Mesendoderm (in vitro differentiated cells): ENCODE results near the gene TIMELESS.

Experiments used
- DNase-seq: peaks from one replicate; pipeline ENCODE4 v3.0.0; 2013
- H2AK5ac ChIP-seq: 2 replicates; pipeline ENCODE4 v1.6.1; 2013; ENCODE audit warnings: low read length, inconsistent platforms
- H2BK120ac ChIP-seq: 2 replicates; pipeline ENCODE4 v1.6.1; 2013; ENCODE audit warnings: low read depth, mild to moderate bottlenecking, low read length, moderate library complexity, mixed read lengths
- H2BK15ac ChIP-seq: replicated peaks from 2 replicates; pipeline ENCODE4 v1.6.1; 2013; ENCODE audit warnings: low read depth, mild to moderate bottlenecking, moderate library complexity
- H2BK5ac ChIP-seq: 2 replicates; pipeline ENCODE4 v1.6.1; 2013; ENCODE audit warnings: low read length, inconsistent platforms
- H3K18ac ChIP-seq: 2 replicates; pipeline ENCODE4 v1.6.1; 2013; ENCODE audit warnings: mild to moderate bottlenecking, low read length, mixed read lengths
- H3K23ac ChIP-seq: one replicate; pipeline ENCODE4 v1.6.1; 2013; ENCODE audit warnings: low read length
- H3K27ac ChIP-seq: 2 replicates; pipeline ENCODE4 v1.5.1; 2013; ENCODE audit warnings: low read depth, mild to moderate bottlenecking, inconsistent platforms, low read length, moderate library complexity
- H3K27me3 ChIP-seq: 2 replicates; pipeline ENCODE4 v1.6.1; 2013; ENCODE audit warnings: low read length, control low read depth, mild to moderate bottlenecking, inconsistent platforms; ENCODE audit not compliant: insufficient read depth, poor library complexity
- H3K36me3 ChIP-seq: 2 replicates; pipeline ENCODE4 v1.6.1; 2013; ENCODE audit warnings: low read length, inconsistent platforms; ENCODE audit not compliant: control insufficient read depth, insufficient read depth
- H3K4ac ChIP-seq: one replicate; pipeline ENCODE4 v1.6.1; 2013; ENCODE audit warnings: low read depth, mild to moderate bottlenecking, low read length, moderate library complexity
- H3K4me1 ChIP-seq: 2 replicates; pipeline ENCODE4 v1.6.1; 2013; ENCODE audit warnings: low read depth, low read length, inconsistent platforms; ENCODE audit not compliant: control insufficient read depth
- H3K4me2 ChIP-seq: 2 replicates; pipeline ENCODE4 v1.6.1; 2013; ENCODE audit warnings: low read length
- H3K4me3 ChIP-seq: 2 replicates; pipeline ENCODE4 v1.5.1; 2013; ENCODE audit warnings: mild to moderate bottlenecking, low read length
- H3K56ac ChIP-seq: one replicate; pipeline ENCODE4 v1.6.1; 2013; ENCODE audit warnings: low read length
- H3K79me1 ChIP-seq: 2 replicates; pipeline ENCODE4 v1.6.1; 2013; ENCODE audit warnings: low read length, inconsistent platforms
- H3K79me2 ChIP-seq: 2 replicates; pipeline ENCODE4 v1.6.1; 2013; ENCODE audit warnings: mild to moderate bottlenecking, low read length; ENCODE audit not compliant: control insufficient read depth, insufficient read depth
- H3K9ac ChIP-seq: 2 replicates; pipeline ENCODE4 v1.6.1; 2013; ENCODE audit warnings: low read length, inconsistent platforms
- H4K5ac ChIP-seq: one replicate; pipeline ENCODE4 v1.6.1; 2013; ENCODE audit warnings: low read length
- H4K8ac ChIP-seq: one replicate; pipeline ENCODE4 v1.6.1; 2013; ENCODE audit warnings: low read depth, mild to moderate bottlenecking, control low read depth, low read length, moderate library complexity
- WGBS: extraction: QIAGEN DNeasy Blood & Tissue Kit; methylation state at CpG from one replicate; pipeline ENCODE4 v1.1.7; 2013; ENCODE audit warnings: low lambda C conversion rate, missing lambda C conversion rate; ENCODE audit not compliant: insufficient coverage; ENCODE audit errors: extremely low coverage; 5-methylcytosine and 5-hydroxymethylcytosine counted together

Gene TIMELESS

DNA sequence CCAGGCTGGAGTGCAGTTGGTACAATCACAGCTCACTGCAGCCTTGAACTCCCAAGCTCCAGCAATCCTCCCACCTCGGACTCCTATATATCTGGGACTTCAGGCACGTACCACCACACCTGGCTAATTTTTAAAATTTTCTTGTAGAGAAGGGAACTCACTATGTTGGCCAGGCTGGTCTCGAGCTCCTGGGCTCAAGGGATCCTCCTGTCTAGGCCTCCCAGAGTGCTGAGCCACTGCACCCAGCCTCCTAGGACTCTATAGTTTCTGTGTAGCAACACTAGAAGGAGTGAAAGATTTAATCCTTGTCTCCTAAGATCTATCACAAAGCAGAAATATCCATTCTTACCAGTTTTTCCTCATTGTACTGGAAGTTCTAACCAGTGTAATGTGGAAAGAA lies 82.3 kb downstream of the TIMELESS start:
- no peak overlapping the region for H2BK15ac ChIP-seq
- no peak overlapping the region for H2BK120ac ChIP-seq
- H3K56ac ChIP-seq, result no peak overlapping the region
- H3K79me1 ChIP-seq, result no peaks in the 10 kb centered on the region
- H3K79me2 ChIP-seq, result no peaks in the 10 kb centered on the region
- no peak overlapping the region for H3K4me2 ChIP-seq
- no peak overlapping the region for H4K5ac ChIP-seq
- no peak overlapping the region for H2AK5ac ChIP-seq
- H3K23ac ChIP-seq, result no peak overlapping the region
- H2BK5ac ChIP-seq, result no peak overlapping the region
- H3K4me1 ChIP-seq, result no peaks in the 10 kb centered on the region
- no peak for DNase-seq
- WGBS, result no CpG with 5 or more reads among the region's 3 CpGs
- no peak overlapping the region for H3K4ac ChIP-seq
- H4K8ac ChIP-seq, result no peak overlapping the region
- H3K4me3 ChIP-seq, result no peak overlapping the region
- H3K36me3 ChIP-seq, result no peaks in the 10 kb centered on the region
- H3K18ac ChIP-seq, result no peak overlapping the region
- H3K27ac ChIP-seq, result no peak overlapping the region
- H3K27me3 ChIP-seq, result no peaks in the 10 kb centered on the region
- H3K9ac ChIP-seq, result no peak overlapping the region
